Naive thymus-derived CD4-positive, alpha-beta T cell (primary cell): ENCODE data around the gene SDHAF3. TPM values are rescaled to one million over a fixed set of nuclear protein-coding genes. Genes with fewer than 3 reads are reported as not detected.

Experiments
- ATAC-seq: fragments of 150-1000 bp; cut with Tn5 transposase; 2 replicates; pipeline ENCODE4 v1.10.0; 2021; ENCODE audit warnings: mild to moderate bottlenecking, moderate library complexity
- CTCF ChIA-PET: fragments of 350-600 bp; sonication (Branson Sonifier 250); formaldehyde crosslinking; loops from one replicate; lab custom pipeline; 2021; ENCODE audit warnings: antibody characterized with exemption; lab: Charles Lee
- POLR2A ChIA-PET: fragments of 350-600 bp; sonication (Branson Sonifier 250); formaldehyde crosslinking; loops from one replicate; lab custom pipeline; 2021; ENCODE audit warnings: antibody characterized with exemption, inconsistent platforms; lab: Charles Lee
- DNase-seq, 9 donors: peaks; one replicate each; pipeline versions ENCODE4 v3.0.0 to v3.0.0-alpha.2; 2020 to 2022; ENCODE audit warnings: mixed read lengths in 1 of 9
- H3K27ac ChIP-seq: one replicate; pipeline ENCODE4 v1.7.0; 2013; ENCODE audit warnings: mild to moderate bottlenecking, low read depth, low read length, moderate library complexity
- H3K27me3 ChIP-seq, 2 donors: one replicate each; pipeline ENCODE4 v1.7.0; 2013; ENCODE audit warnings: low read length in 2 of 2, mild to moderate bottlenecking in 2 of 2, moderate library complexity in 2 of 2; ENCODE audit not compliant: control insufficient read depth in 2 of 2, insufficient read depth in 2 of 2
- H3K36me3 ChIP-seq, 3 experiments: 1 replicate in 2 of 3; 2 replicates in 1 of 3; pipeline ENCODE4 v1.7.0; 2013; ENCODE audit warnings: low read length in 3 of 3, mild to moderate bottlenecking in 3 of 3, moderate library complexity in 1 of 3; ENCODE audit not compliant: insufficient read depth in 3 of 3, control insufficient read depth in 2 of 3
- H3K4me1 ChIP-seq, 2 donors: one replicate each; pipeline ENCODE4 v1.7.0; 2013; ENCODE audit warnings: low read length in 2 of 2, mild to moderate bottlenecking in 2 of 2, moderate library complexity in 1 of 2; ENCODE audit not compliant: control insufficient read depth in 2 of 2, insufficient read depth in 2 of 2
- H3K4me3 ChIP-seq: 2 replicates; pipeline ENCODE4 v1.7.0; 2013; ENCODE audit warnings: mild to moderate bottlenecking, low read length
- H3K9me3 ChIP-seq, 3 experiments: 1 replicate in 2 of 3; 2 replicates in 1 of 3; pipeline ENCODE4 v1.7.0; 2013; ENCODE audit warnings: low read length in 3 of 3; ENCODE audit not compliant: control insufficient read depth in 2 of 3
- H3K27ac Mint-ChIP-seq, 9 donors: one replicate each; pipeline ENCODE4 v1.8.0; 2020 to 2022; ENCODE audit warnings: mixed read lengths in 9 of 9, mild to moderate bottlenecking in 8 of 9, moderate library complexity in 5 of 9, inconsistent platforms in 2 of 9
- H3K27me3 Mint-ChIP-seq, 5 donors: one replicate each; pipeline ENCODE4 v1.8.0; 2021 to 2022; ENCODE audit warnings: mixed read lengths in 5 of 5, mild to moderate bottlenecking in 1 of 5
- H3K36me3 Mint-ChIP-seq, 5 donors: one replicate each; pipeline ENCODE4 v1.8.0; 2020 to 2022; ENCODE audit warnings: mixed read lengths in 5 of 5, mild to moderate bottlenecking in 3 of 5, inconsistent platforms in 1 of 5
- H3K4me1 Mint-ChIP-seq, 7 donors: one replicate each; pipeline ENCODE4 v1.8.0; 2020 to 2022; ENCODE audit warnings: mixed read lengths in 7 of 7, mild to moderate bottlenecking in 3 of 7, inconsistent platforms in 1 of 7
- H3K4me3 Mint-ChIP-seq, 10 donors: one replicate each; pipeline ENCODE4 v1.8.0; 2020 to 2022; ENCODE audit warnings: mild to moderate bottlenecking in 10 of 10, mixed read lengths in 10 of 10, moderate library complexity in 6 of 10, inconsistent platforms in 2 of 10
- H3K9me3 Mint-ChIP-seq, 11 donors: one replicate each; pipeline ENCODE4 v1.8.0; 2020 to 2022; ENCODE audit warnings: mixed read lengths in 11 of 11, mild to moderate bottlenecking in 4 of 11, inconsistent platforms in 1 of 11, moderate library complexity in 1 of 11
- intact Hi-C, 2 donors: fragments of 100-400 bp; cut with micrococcal nuclease; formaldehyde crosslinking; loops; one replicate each; pipeline ENCODE4 v1.15.1; 2023
- polyA plus RNA-seq, 2 donors: library from polyadenylated mRNA; unstranded; fragments of 300-500 nt; fragmentation: Illumina TruSeq; gene quantifications; one replicate each; pipeline ENCODE4 v1.2.3, GENCODE V29; 2021
- total RNA-seq, 6 experiments: library from RNA in 5 of 6; stranded (reverse) in 5 of 6; gene quantifications; 1 replicate in 5 of 6; 2 replicates in 1 of 6; pipeline ENCODE4 v1.2.3 and lab custom pipeline; 2021 to 2026

SDHAF3 gene
- total and polyA plus RNA-seq, 7 experiments from 2014 or later = 8.4 to 67.8 (median 14.4) TPM

DNA sequence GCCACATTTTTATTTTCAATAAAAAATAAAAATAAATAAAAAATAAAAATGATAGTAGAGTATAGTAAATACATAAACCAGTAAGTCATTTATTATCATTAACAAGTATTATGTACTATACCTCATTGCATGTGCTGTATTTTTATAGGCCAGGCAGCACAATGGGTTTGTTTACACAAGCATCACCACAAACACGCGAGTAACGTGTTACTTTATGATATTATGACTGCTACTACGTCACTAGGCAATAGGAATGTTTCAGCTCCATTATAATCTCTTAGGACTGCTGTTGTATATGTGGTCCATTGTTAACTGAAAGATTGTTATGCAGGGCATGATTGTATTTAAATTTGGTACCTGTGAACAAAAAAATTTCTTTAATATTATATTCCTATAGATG lies 20.8 kb upstream of the SDHAF3 start:
- POLR2A ChIA-PET = no interaction called here
- Mint-ChIP-seq H3K36me3 (peaks cover 0 to 3% (median 0%) of the 10 kb centered on the region in 5 donors), H3K9me3 (no peaks in the 10 kb centered on the region), H3K27ac (no peak overlapping the region), H3K27me3 (peaks cover 6 to 43% (median 33%) of the 10 kb centered on the region in 5 donors), H3K4me3 (no peak overlapping the region), H3K4me1 (no peaks in the 10 kb centered on the region)
- CTCF ChIA-PET = no interaction called here
- H3K9me3 ChIP-seq = no peaks in the 10 kb centered on the region
- no peaks in the 10 kb centered on the region for H3K36me3 ChIP-seq
- no peak for DNase-seq
- no peak for ATAC-seq
- H3K27me3 ChIP-seq = no peaks in the 10 kb centered on the region
- H3K4me3 ChIP-seq = no peak overlapping the region
- no peak overlapping the region for H3K27ac ChIP-seq
- intact Hi-C loops = no loop called here
- H3K4me1 ChIP-seq = no peaks in the 10 kb centered on the region

DNA sequence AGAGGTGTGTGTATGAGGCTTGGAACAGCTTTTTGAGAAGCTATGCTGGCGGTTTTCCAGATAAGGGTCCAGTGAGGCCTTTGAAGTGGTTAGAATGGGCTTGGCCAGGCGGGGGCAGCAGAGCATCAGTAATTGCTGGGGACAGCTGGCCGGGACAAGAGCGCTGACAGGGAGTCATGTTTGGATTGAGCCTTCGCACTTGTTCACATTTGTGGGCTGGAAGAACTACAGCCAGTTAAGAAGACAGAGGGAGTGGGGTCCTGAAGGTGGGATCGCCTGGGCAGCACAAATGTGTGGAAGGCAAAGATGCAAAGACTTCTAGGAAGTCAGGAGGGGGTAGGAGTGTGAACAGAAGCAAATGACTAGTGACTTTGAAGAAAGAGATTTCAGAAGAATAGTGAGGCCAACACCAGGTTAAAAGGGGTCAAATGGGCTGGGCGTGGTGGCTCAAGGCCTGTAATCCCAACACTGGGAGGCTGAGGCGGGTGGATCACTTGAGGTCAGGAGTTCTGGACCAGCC lies 12.7 kb upstream of the SDHAF3 start:
- H3K9me3 Mint-ChIP-seq = peaks cover 0 to 13% (median 3%) of the 10 kb centered on the region in 11 donors
- peaks cover 0 to 4% (median 0%) of the 10 kb centered on the region in 5 donors for H3K36me3 Mint-ChIP-seq
- Histone ChIP-seq H3K27me3 (no peaks in the 10 kb centered on the region), H3K4me1 (no peaks in the 10 kb centered on the region), H3K9me3 (no peaks in the 10 kb centered on the region), H3K27ac (no peak overlapping the region), H3K4me3 (no peak overlapping the region), H3K36me3 (no peaks in the 10 kb centered on the region)
- no peaks in the 10 kb centered on the region for H3K4me1 Mint-ChIP-seq
- CTCF ChIA-PET = interaction anchor here (0.5 to 1.3 kb wide), 3 partner anchors 12 to 76 kb away, joined by 3 to 5 read pairs (median 5); partner anchors contain the start of gene SDHAF3
- peaks cover 8 to 45% (median 34%) of the 10 kb centered on the region in 5 donors for H3K27me3 Mint-ChIP-seq
- intact Hi-C loops = loop anchor here (1.0 kb wide), 2 partner anchors 75 to 731 kb away; no protein-coding TSS in a partner anchor
- H3K4me3 Mint-ChIP-seq = no peak overlapping the region
- ATAC-seq = peak; percentile 76
- POLR2A ChIA-PET = no interaction called here
- H3K27ac Mint-ChIP-seq = no peak overlapping the region
- DNase-seq = peak; percentile 13 to 66 (median 33)

DNA sequence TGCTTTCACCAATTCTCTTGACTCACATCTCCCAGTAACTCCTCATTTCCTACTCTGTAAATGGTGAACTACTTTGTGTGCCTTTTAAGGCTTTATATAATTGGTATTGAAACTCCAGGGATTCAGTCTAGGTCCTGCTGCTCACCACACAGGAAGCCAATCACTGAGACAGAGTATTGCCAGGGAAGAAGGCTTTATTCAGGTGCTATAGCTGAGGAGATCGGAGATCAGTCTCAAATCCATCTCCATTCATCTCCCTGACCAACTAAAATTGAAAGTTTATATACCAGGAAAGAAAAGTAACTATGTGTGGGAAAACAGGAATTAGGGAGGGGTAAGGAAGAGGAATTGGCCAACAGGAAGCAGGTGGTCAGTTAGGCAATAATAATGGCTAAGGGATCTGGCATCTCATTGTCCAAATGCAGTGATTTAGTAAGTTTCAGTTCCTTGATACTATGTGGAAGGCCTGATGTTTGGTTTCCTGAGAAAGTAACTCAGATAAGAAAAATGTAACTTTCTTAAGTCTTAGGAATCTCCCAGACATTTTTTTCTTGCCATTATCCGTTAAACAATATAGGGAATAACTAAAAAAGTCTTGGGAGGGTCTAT lies 10.2 kb upstream of the SDHAF3 start:
- CTCF ChIA-PET = no interaction called here
- no peak overlapping the region for H3K27ac ChIP-seq
- intact Hi-C loops = no loop called here
- H3K27me3 ChIP-seq = no peaks in the 10 kb centered on the region
- H3K27me3 Mint-ChIP-seq = peaks cover 8 to 29% (median 24%) of the 10 kb centered on the region in 5 donors
- no peak for ATAC-seq
- H3K4me1 Mint-ChIP-seq = no peaks in the 10 kb centered on the region
- no peaks in the 10 kb centered on the region for H3K4me1 ChIP-seq
- H3K9me3 ChIP-seq = no peaks in the 10 kb centered on the region
- no peak overlapping the region for H3K4me3 ChIP-seq
- no peaks in the 10 kb centered on the region for H3K36me3 ChIP-seq
- H3K27ac Mint-ChIP-seq = no peak overlapping the region
- no peak for DNase-seq
- peaks cover 0 to 26% (median 9%) of the 10 kb centered on the region in 11 donors for H3K9me3 Mint-ChIP-seq
- POLR2A ChIA-PET = no interaction called here
- no peak overlapping the region for H3K4me3 Mint-ChIP-seq
- H3K36me3 Mint-ChIP-seq = peaks cover 0 to 5% (median 0%) of the 10 kb centered on the region in 5 donors

DNA sequence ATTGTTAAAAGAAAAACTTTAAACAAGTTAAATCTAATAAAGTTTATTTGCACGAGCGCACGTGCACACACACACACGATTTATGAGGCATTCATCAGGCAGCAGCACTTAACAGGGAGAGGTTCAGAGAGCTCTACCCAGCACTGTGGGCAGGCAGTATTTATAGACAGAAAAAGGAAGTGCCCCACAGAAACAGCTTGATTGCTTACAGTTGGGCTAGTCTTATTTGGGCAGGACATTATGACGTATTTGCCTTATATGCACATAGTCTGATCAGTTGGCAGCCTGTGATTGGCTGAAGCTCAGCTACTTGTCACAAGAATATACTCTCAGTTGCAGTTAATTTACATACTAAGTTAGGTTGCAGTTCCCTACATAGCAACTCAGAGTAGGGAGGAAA lies 1.2 kb upstream of the SDHAF3 start:
- Histone ChIP-seq H3K4me3 (no peak overlapping the region), H3K27me3 (no peaks in the 10 kb centered on the region), H3K4me1 (peaks cover 7 to 15% of the 10 kb centered on the region in 2 donors), H3K9me3 (no peaks in the 10 kb centered on the region), H3K36me3 (no peaks in the 10 kb centered on the region), H3K27ac (no peak overlapping the region)
- peak overlapping the region in 8 of 9 donors; percentile 87 to 97 (median 94) for H3K27ac Mint-ChIP-seq
- ChIA-PET CTCF (interaction anchor here (0.6 to 1.5 kb wide), 2 partner anchors 12 to 629 kb away, joined by 3 to 5 read pairs; no protein-coding TSS in a partner anchor), POLR2A (no interaction called here)
- peaks cover 0 to 9% (median 2%) of the 10 kb centered on the region in 11 donors for H3K9me3 Mint-ChIP-seq
- peaks cover 0 to 18% (median 0%) of the 10 kb centered on the region in 5 donors for H3K36me3 Mint-ChIP-seq
- peak overlapping the region in 6 of 10 donors; percentile 87 to 98 (median 96) for H3K4me3 Mint-ChIP-seq
- intact Hi-C loops = loop anchor here (2.0 to 10.0 kb wide), 5 partner anchors 408 to 1762 kb away; partner anchors contain the start of genes TRRAP (in 2 of the 2) and SEM1 (in 1 of the 2)
- peaks cover 0 to 2% (median 0%) of the 10 kb centered on the region in 5 donors for H3K27me3 Mint-ChIP-seq
- H3K4me1 Mint-ChIP-seq = peaks cover 17 to 54% (median 47%) of the 10 kb centered on the region in 7 donors
- ATAC-seq = peak; percentile 5
- DNase-seq = no peak

DNA sequence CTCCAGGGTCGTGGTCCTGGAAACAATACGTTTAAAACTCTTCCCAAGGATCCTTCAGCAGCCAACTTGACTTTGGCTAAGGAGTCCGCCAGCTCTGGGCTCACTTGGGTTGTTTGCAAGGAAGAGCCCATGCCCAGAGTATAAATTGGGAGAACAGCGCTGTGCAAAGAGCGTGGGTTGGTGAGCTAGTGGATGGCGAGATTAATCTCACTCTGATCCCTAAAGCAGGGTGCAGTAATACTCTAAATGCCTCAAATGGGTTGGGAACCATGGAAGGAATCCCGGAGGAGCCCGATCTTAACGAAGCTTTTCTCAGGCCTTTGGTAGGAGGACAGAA lies 495 bp upstream of the SDHAF3 start:
- no peaks in the 10 kb centered on the region for H3K36me3 ChIP-seq
- Mint-ChIP-seq H3K4me3 (peak overlapping the region; percentile 87 to 98 (median 96)), H3K4me1 (peaks cover 17 to 61% (median 51%) of the 10 kb centered on the region in 7 donors), H3K9me3 (peaks cover 0 to 10% (median 1%) of the 10 kb centered on the region in 11 donors), H3K36me3 (peaks cover 0 to 19% (median 2%) of the 10 kb centered on the region in 5 donors), H3K27me3 (peaks cover 0 to 2% (median 0%) of the 10 kb centered on the region in 5 donors), H3K27ac (peak overlapping the region; percentile 87 to 97 (median 94))
- DNase-seq (peak in 1 of 9 donors; percentile 3), ATAC-seq (no peak)
- H3K4me1 ChIP-seq = peaks cover 7 to 15% of the 10 kb centered on the region in 2 donors
- peak overlapping the region; percentile 71 for H3K27ac ChIP-seq
- intact Hi-C loops = loop anchor here (1.0 to 10.0 kb wide), 12 partner anchors 90 to 1762 kb away; partner anchors contain the start of genes ASNS (in 2 of the 2), SEM1 (in 2 of the 2), TRRAP (in 2 of the 2) and LMTK2 (in 1 of the 2)
- ChIA-PET CTCF (interaction anchor here (1.5 kb wide), 1 partner anchor 12 kb away, joined by 5 read pairs; no protein-coding TSS in a partner anchor), POLR2A (interaction anchor here (0.9 to 1.4 kb wide), 3 partner anchors 14 to 755 kb away, joined by 3 to 6 read pairs (median 4); partner anchors contain the start of gene ASNS)
- H3K4me3 ChIP-seq = peak overlapping the region; percentile 90
- no peaks in the 10 kb centered on the region for H3K9me3 ChIP-seq
- H3K27me3 ChIP-seq = no peaks in the 10 kb centered on the region

DNA sequence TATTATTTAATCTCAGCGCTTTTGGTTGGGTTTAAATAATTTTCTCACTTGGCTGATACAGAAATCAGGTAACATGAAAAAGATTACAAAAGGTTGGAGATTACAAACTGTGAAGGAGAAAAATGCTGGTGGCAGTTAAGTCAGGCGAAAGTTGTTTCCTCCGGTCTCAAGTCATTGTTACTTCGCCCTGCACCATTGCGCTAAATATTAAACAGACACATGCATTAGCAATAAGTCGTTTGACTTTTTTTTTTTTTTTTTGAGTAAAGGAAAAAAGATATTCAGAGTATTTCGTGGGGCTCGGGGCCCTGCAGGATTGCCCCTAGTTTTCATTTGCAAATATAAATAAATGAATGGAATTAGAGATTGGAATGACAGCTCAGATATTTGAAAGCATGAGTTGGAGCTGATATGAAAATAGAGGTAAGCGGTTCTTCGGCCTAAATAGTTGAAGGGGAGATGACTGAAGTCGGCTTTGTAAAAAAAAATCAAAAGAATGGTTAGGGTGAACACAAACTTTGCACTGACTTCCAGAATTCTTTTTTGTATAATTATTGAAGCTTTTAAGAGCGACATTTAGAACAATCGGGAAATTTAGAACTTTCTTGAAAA lies 914 bp downstream of the SDHAF3 start:
- ChIA-PET POLR2A (interaction anchor here (0.7 to 1.2 kb wide), 4 partner anchors 33 to 1133 kb away, joined by 3 to 6 read pairs (median 3); no protein-coding TSS in a partner anchor), CTCF (no interaction called here)
- Histone ChIP-seq H3K27me3 (no peaks in the 10 kb centered on the region), H3K4me1 (peaks cover 7 to 15% of the 10 kb centered on the region in 2 donors), H3K27ac (peak overlapping the region; percentile 71), H3K36me3 (no peaks in the 10 kb centered on the region), H3K9me3 (no peaks in the 10 kb centered on the region), H3K4me3 (peak overlapping the region; percentile 90)
- intact Hi-C loops = loop anchor here (5.0 to 10.0 kb wide), 2 partner anchors 1046 to 1759 kb away; partner anchors contain the start of gene TRRAP (in 1 of the 2)
- DNase-seq = no peak
- peaks cover 17 to 69% (median 59%) of the 10 kb centered on the region in 7 donors for H3K4me1 Mint-ChIP-seq
- peak overlapping the region; percentile 81 to 96 (median 93) for H3K27ac Mint-ChIP-seq
- peaks cover 0 to 13% (median 1%) of the 10 kb centered on the region in 11 donors for H3K9me3 Mint-ChIP-seq
- ATAC-seq = no peak
- peaks cover 0 to 25% (median 9%) of the 10 kb centered on the region in 5 donors for H3K36me3 Mint-ChIP-seq
- peak overlapping the region; percentile 87 to 98 (median 96) for H3K4me3 Mint-ChIP-seq
- peaks cover 0 to 2% (median 0%) of the 10 kb centered on the region in 5 donors for H3K27me3 Mint-ChIP-seq
